Measurements from ENCODE around the gene TBC1D28.
"Not testable (repeated sequence)": the region's sequence is repeated elsewhere in the genome, so short reads cannot be mapped to it uniquely, and the experiment has no call there.

Gene TBC1D28

DNA sequence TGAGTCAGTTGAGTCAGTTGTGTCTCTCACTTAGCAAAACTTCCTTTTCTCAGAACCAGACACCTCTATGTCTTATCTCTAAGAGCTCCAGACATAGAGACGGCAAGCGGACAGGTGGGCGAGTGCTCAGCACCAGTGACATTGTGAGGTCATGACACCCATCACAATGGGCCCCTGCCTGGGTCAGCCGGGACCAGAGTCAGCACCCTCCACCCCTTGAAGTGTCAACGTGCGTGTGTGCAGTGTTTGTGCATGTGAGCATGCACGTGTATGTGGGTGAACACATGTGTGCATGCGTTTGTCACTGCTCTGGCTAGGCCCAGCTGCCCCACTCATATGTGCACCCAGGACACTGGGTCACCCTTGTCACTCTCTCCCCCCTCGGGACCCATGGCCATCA, at the start of gene TBC1D28:
Gene TBC1D28 (minus strand): TSS at position 101 of the 400 bp plus-strand sequence. CDS start 3,039 bp downstream, outside the sequence.
- not testable (repeated sequence) for DNase-seq (ENCODE audit: low read depth in 1 of 2, low spot score in 1 of 2)

DNA sequence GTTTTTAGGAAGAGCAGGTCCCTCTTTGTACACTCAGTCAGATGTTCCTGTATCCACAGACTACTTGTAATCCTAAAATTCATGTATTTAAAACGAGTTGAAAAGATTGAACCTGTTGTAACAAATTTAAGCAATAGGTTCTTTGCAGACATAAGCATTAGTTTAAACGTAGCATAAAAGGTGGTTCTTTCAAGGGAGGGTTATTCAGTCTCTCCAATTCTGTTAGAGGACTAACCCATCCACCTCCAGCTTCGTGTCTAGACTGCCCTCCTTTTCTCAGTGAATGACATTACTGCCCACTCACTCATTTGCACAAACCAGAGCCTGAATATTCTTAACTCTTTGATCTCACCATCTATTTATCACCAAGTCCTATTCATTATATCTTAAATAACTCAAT, 38.5 kb upstream of the TBC1D28 start:
- DNase-seq (ENCODE audit: low read depth in 1 of 2, low spot score in 1 of 2), result not testable (repeated sequence)

GRCh38 chr17:18681767-18682571, 37.8 kb upstream of the TBC1D28 start, which contains the start of gene FOXO3B:
TSS of gene FOXO3B (minus strand) at chr17:18682314. CDS start at chr17:18681651, 663 bp downstream.
- DNase-seq (ENCODE audit: low read depth in 1 of 2, low spot score in 1 of 2), result peak in 1 of 2 donors; percentile 61

DNA sequence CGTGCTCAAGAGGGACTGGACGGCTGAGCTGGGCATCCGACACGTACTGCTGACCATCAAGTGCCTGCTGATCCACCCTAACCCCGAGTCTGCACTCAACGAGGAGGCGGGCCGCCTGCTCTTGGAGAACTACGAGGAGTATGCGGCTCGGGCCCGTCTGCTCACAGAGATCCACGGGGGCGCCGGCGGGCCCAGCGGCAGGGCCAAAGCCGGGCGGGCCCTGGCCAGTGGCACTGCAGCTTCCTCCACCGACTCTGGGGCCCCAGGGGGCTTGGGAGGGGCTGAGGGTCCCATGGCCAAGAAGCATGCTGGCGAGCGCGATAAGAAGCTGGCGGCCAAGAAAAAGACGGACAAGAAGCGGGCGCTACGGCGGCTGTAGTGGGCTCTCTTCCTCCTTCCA, 33.2 kb upstream of the TBC1D28 start:
- DNase-seq (ENCODE audit: low read depth in 1 of 2, low spot score in 1 of 2), result not testable (repeated sequence)

- not testable (repeated sequence) for DNase-seq (ENCODE audit: low read depth in 1 of 2, low spot score in 1 of 2)
Observed at GRCh38 chr17:18676928-18677327, 32.7 kb upstream of the TBC1D28 start.

DNA sequence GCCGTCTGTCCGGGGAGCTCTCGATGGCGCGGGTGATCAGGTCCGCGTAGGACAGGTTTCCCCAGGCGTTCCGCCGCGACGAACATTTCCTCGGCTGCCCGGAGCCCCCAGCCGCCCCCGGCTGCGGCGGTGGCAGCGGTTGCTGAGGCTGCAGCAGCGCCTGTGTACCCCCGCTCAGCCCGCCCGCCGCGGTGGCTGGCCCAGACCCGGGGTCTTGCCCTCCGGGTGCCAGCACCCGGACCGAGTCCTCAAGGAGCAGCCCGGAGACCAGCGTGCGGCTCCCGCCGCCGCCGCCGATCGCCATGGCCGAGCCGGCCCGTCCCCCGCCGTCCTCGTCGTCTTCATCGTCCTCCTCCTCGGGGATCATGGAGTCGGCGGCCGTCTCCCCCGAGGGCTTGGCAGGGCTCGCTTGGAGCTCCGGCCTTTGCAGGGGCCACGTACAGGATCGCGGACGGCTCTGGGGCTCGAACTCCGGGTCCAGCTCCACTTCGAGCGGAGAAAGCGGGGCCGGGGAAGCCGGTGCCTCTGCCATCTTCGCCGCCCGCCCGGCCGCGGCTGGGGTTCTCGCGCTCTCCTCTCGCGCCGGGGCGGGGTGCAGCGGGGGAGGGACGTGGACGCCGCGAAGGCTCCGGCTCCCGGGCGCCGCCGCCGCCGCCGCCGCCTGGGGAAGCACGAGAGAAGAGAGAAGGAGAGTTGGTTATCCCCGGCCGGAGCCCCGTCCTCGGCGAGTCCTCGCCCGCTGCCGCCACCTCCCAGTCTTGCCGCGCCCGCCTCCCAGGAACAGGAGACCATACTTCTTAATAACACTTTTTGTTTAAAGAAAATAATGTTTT, 28.4 kb upstream of the TBC1D28 start:
- DNase-seq (ENCODE audit: low read depth in 1 of 2, low spot score in 1 of 2), result not testable (repeated sequence)

DNA sequence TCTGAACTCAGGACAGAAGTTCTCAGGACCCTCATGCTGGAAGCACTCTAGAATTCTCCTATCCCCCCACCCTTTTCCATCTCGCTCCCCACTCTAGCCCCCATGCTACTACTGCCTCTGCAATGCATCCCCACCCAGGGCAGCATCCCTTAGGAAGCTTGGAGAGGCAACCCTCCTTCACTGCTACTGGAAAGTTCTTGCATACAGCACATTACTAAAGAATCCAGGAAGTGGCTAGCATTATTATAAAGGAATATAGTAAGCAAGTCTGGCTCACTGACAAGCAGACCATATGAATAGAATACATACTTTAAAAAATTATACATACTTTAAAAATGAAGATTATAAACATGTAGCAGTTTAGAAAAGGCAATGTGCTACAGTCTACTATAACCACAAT, 24.4 kb upstream of the TBC1D28 start:
- not testable (repeated sequence) for DNase-seq (ENCODE audit: low read depth in 1 of 2, low spot score in 1 of 2)

DNA sequence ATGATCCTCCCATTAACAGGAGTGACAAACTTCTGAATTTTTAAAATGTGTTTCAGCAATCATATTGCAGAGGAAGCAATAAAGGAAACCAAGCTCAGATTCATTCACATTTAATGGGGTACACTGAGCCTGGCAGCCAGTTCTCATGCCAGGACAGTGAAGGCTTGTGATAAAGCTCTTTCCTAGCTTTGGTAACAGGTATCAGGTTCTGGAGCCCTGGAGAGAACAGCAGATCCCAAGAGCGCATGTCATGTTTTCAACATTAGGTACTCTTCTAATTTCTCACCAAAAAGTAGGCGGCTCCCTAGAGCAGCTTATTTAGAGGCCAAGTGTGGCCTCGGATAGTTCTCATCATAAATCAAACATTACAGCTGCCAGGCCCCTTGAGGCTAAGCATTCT, 23.3 kb upstream of the TBC1D28 start:
- DNase-seq (ENCODE audit: low read depth in 1 of 2, low spot score in 1 of 2), result not testable (repeated sequence)

DNA sequence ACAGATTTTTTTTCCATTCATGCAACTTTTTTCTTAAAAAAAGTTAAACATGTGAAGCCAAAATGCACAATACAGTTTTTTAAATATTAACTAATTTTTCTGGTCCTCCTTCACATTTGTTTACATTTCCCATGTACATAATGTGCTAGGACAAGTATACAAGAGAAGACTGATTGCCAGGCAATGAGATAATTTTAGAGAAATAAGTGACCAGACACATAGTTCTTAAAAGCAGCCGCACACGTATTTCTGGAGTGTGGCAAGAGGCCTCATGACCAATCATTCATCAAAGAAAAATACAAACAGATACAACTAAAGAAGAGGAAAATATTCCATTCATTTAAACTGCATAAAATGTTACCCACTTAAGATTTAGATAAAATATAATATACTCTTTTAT, 22.1 kb upstream of the TBC1D28 start:
- DNase-seq (ENCODE audit: low read depth in 1 of 2, low spot score in 1 of 2), result not testable (repeated sequence)

GRCh38 chr17:18661924-18662624, 17.9 kb upstream of the TBC1D28 start:
- DNase-seq (ENCODE audit: low read depth in 1 of 2, low spot score in 1 of 2), result not testable (repeated sequence)

GRCh38 chr17:18650094-18650493, 5.9 kb upstream of the TBC1D28 start:
- DNase-seq (ENCODE audit: low read depth in 1 of 2, low spot score in 1 of 2), result not testable (repeated sequence)

- DNase-seq (ENCODE audit: low read depth in 1 of 2, low spot score in 1 of 2), result not testable (repeated sequence)
Observed at GRCh38 chr17:18643124-18643523, 1.1 kb downstream of the TBC1D28 start.

DNA sequence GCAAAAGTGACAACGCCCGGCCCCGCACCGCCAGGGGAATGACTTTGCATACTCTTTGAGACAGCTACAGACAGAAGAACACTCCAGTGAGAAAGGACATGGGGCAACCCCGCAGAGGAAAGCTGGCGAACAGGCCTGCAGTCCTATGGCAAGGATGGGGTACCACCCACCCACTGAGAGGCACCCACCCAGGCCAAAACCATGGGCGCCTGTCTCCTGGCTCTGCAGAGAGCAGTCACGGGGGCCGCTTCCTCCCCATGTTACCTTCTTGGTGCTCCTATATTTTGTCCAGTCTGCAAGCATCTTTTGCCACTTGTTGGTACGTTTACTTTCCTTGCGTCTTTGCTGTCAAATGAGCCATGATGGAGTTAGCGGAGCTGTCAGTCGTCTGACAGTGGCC, 5.8 kb downstream of the TBC1D28 start:
- DNase-seq (ENCODE audit: low read depth in 1 of 2, low spot score in 1 of 2), result not testable (repeated sequence)

GRCh38 chr17:18636237-18636636, 8.0 kb downstream of the TBC1D28 start:
- DNase-seq (ENCODE audit: low read depth in 1 of 2, low spot score in 1 of 2), result not testable (repeated sequence)

DNA sequence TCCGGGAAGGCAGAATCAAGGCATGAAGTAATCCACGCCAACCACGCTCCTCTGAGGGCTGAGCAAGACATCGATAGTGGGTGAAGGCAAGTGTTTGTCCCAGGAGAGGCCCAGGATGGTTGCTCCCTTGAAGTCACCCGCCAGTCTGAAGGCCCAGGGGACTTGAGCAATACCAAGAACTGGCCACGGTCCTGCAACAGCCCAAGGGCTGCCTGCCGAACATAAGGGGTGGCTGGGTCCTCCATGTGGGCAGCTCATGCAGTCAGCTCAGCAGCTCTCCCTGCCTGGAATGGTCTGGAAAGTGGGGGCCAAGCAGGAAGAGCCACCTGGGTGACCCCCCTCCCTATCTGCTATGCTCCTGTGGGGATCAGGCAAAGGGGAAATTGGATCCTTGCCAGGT, 8.4 kb downstream of the TBC1D28 start:
- DNase-seq (ENCODE audit: low read depth in 1 of 2, low spot score in 1 of 2), result not testable (repeated sequence)

GRCh38 chr17:18634550-18635263, 9.5 kb downstream of the TBC1D28 start:
- not testable (repeated sequence) for DNase-seq (ENCODE audit: low read depth in 1 of 2, low spot score in 1 of 2)

DNA sequence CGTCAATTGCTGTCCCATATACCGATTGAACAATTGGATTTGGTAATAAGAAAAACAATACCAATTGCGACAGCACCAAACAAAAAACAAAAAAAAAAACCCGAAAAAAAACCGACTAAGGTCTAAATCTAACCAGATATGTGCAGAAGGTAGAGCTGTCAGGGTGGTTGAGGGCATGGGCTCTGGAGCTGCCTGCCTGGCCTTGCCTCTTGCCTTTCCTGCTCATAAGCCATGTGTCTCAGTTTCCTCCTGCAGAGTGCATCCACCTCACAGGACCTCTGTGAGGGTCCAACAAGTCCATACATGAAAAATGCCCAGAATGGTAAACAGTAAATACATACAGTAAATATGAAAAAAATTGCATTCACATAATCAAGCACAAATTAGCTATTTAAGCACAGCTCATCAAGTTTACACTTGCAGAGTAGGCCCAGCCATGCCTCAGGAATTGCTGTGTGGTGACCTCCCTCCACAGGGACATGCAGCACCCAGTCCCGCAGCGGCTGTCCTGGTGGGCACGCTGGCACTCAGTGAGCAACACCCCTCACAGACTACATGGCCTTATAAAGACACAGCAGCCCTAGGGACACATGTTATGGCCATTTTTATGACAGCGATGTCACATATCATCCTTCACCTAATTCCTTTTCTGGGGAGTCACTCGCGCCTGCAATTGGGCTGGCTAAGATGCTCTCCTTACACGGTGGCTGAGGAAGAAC, 17.9 kb downstream of the TBC1D28 start:
- DNase-seq (ENCODE audit: low read depth in 1 of 2, low spot score in 1 of 2), result no peak

GRCh38 chr17:18625509-18626104, 18.6 kb downstream of the TBC1D28 start:
- DNase-seq (ENCODE audit: low read depth in 1 of 2, low spot score in 1 of 2), result peak; percentile 94 to 97

- not testable (repeated sequence) for DNase-seq (ENCODE audit: low read depth in 1 of 2, low spot score in 1 of 2)
Observed at GRCh38 chr17:18624862-18625501, 19.2 kb downstream of the TBC1D28 start.
